Type B pancreatic cell (in vitro differentiated cells): ENCODE measurements around the gene HAUS1. TPM values are rescaled to one million over a fixed set of nuclear protein-coding genes. Genes with fewer than 3 reads are reported as not detected.

Experiments
- DNase-seq: peaks from one replicate; pipeline ENCODE4 v3.0.0; 2021; ENCODE audit warnings: mixed read lengths; ENCODE audit not compliant: unreplicated experiment; ENCODE audit errors: extremely low spot score
- H3K27ac Mint-ChIP-seq: 2 replicates; pipeline ENCODE4 v1.8.0; 2021; ENCODE audit warnings: mild to moderate bottlenecking, mixed read lengths
- H3K27me3 Mint-ChIP-seq: 2 replicates; pipeline ENCODE4 v1.8.0; 2021; ENCODE audit warnings: mixed read lengths
- H3K36me3 Mint-ChIP-seq: 2 replicates; pipeline ENCODE4 v1.8.0; 2021; ENCODE audit warnings: mixed read lengths
- H3K4me1 Mint-ChIP-seq: one replicate; pipeline ENCODE4 v1.8.0; 2021; ENCODE audit warnings: mixed read lengths; ENCODE audit not compliant: unreplicated experiment
- H3K4me3 Mint-ChIP-seq: 2 replicates; pipeline ENCODE4 v1.8.0; 2021; ENCODE audit warnings: mild to moderate bottlenecking, mixed read lengths
- H3K9me3 Mint-ChIP-seq: 2 replicates; pipeline ENCODE4 v1.8.0; 2021; ENCODE audit warnings: mixed read lengths
- total RNA-seq: library from RNA; stranded (reverse); gene quantifications from 2 replicates; pipeline ENCODE4 v1.2.1, GENCODE V29; 2021; ENCODE audit warnings: low replicate concordance
- TF ChIP-seq, protein P1 (sequence below): fragments of 200-600 bp; sonication (generic); conservative IDR thresholded peaks from 2 replicates; pipeline ENCODE4 v1.5.0; 2021; ENCODE audit warnings: antibody characterized with exemption, mild to moderate bottlenecking

Gene HAUS1
- total RNA-seq, 1 donor from 2014 or later, result 55.1 TPM

- H3K27ac Mint-ChIP-seq, result no peak overlapping the region
- no peaks in the 10 kb centered on the region for H3K4me1 Mint-ChIP-seq
- TF ChIP-seq, protein P1, sequence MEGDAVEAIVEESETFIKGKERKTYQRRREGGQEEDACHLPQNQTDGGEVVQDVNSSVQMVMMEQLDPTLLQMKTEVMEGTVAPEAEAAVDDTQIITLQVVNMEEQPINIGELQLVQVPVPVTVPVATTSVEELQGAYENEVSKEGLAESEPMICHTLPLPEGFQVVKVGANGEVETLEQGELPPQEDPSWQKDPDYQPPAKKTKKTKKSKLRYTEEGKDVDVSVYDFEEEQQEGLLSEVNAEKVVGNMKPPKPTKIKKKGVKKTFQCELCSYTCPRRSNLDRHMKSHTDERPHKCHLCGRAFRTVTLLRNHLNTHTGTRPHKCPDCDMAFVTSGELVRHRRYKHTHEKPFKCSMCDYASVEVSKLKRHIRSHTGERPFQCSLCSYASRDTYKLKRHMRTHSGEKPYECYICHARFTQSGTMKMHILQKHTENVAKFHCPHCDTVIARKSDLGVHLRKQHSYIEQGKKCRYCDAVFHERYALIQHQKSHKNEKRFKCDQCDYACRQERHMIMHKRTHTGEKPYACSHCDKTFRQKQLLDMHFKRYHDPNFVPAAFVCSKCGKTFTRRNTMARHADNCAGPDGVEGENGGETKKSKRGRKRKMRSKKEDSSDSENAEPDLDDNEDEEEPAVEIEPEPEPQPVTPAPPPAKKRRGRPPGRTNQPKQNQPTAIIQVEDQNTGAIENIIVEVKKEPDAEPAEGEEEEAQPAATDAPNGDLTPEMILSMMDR, result no peak
- no peaks in the 10 kb centered on the region for H3K9me3 Mint-ChIP-seq
- DNase-seq, result no peak
- H3K36me3 Mint-ChIP-seq, result peaks cover 4% of the 10 kb centered on the region
- no peaks in the 10 kb centered on the region for H3K27me3 Mint-ChIP-seq
- H3K4me3 Mint-ChIP-seq, result no peak overlapping the region
These were observed 30.9 kb downstream of the HAUS1 start for GRCh38 chr18:46134920-46135675.

DNA sequence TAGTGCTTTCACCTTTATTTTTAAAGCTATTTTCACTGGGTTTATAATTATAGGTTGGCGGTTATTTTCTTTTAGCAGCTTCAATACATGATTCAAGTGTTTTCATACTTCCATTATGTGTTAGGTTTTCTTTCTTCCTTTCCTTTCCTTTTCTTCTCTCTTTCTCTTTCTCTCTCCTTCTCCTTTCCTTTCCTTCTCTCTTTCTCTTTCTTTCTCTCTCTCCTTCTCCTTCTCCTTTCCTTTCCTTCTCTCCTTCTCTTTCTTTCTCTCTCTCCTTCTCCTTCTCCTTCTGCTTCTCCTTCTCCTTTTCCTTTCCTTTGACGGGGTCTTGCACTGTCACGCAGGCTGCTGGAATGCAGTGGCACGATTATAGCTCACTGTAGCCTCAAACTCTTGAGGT, 36.0 kb downstream of the HAUS1 start:
- H3K27me3 Mint-ChIP-seq, result no peaks in the 10 kb centered on the region
- DNase-seq, result no peak
- no peak overlapping the region for H3K4me3 Mint-ChIP-seq
- no peak overlapping the region for H3K27ac Mint-ChIP-seq
- peaks cover 3% of the 10 kb centered on the region for H3K36me3 Mint-ChIP-seq
- TF ChIP-seq, protein P1, result no peak
- H3K9me3 Mint-ChIP-seq, result no peaks in the 10 kb centered on the region
- no peaks in the 10 kb centered on the region for H3K4me1 Mint-ChIP-seq

DNA sequence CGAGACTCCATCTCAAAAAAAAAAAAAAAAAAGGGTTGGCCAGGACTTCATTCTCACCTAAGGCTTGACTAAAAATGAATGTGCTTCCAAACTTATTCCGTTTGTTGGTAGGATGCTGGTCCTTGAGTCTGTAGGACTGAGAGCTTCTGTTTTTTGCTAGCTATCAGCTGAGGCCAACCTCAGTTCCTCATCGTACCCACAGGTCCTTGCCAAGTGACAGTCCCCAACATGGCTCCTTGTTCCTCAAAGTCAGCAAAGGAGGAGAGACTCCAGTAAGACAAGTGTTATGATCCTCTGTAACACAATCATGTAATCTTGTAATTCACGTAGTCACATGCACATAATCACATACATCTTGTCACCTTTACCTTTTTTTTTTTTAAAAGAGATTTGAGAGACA, 37.0 kb downstream of the HAUS1 start:
- Mint-ChIP-seq H3K9me3 (no peaks in the 10 kb centered on the region), H3K27ac (no peak overlapping the region), H3K4me1 (no peaks in the 10 kb centered on the region), H3K27me3 (no peaks in the 10 kb centered on the region), H3K4me3 (no peak overlapping the region), H3K36me3 (peaks cover 3% of the 10 kb centered on the region)
- TF ChIP-seq, protein P1, result no peak
- DNase-seq, result no peak

DNA sequence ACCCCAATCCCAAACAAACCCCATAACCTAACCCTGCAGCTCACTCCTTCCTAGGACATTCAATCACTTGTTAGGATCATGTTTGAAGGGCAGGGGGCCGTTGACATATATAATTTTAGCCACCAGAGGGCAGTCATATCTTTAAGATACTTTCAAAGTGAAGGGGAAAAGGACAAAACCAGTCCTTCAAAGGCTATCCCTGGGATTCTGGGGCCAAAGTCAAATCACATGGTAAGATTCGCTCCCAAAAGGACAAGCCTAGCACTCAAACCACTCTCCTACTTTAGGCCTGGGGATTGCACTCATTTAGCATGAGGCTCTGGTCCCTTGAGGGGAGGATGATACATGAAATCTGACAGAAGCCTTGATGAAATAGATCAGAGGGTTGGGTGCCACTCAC, 44.6 kb downstream of the HAUS1 start:
- H3K27me3 Mint-ChIP-seq, result no peaks in the 10 kb centered on the region
- H3K4me1 Mint-ChIP-seq, result peaks cover 17% of the 10 kb centered on the region
- TF ChIP-seq, protein P1, result peak; percentile 85
- DNase-seq, result no peak
- no peak overlapping the region for H3K27ac Mint-ChIP-seq
- H3K4me3 Mint-ChIP-seq, result no peak overlapping the region
- no peaks in the 10 kb centered on the region for H3K9me3 Mint-ChIP-seq
- no peaks in the 10 kb centered on the region for H3K36me3 Mint-ChIP-seq

DNA sequence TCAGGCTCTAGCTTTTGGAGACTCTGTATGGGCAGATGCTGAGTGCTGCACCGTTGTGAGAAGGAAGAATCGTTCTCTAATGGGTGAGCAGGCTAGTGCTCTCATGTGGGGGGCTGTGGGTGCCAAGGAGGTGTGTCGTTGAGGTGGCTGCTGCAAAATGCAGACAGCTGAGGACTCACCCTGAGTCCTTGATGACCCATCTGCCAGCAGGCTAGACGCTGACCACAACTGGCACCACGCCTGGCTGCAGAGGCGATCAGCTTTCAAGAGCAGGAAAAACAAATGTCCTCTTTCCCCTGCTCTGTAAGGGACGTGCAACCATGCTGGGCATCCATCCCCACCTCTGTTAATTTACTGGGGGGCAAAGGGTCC, 48.2 kb downstream of the HAUS1 start:
- H3K27ac Mint-ChIP-seq, result no peak overlapping the region
- no peak overlapping the region for H3K4me3 Mint-ChIP-seq
- H3K27me3 Mint-ChIP-seq, result no peaks in the 10 kb centered on the region
- DNase-seq, result no peak
- peaks cover 21% of the 10 kb centered on the region for H3K4me1 Mint-ChIP-seq
- no peaks in the 10 kb centered on the region for H3K36me3 Mint-ChIP-seq
- TF ChIP-seq, protein P1, result no peak
- peaks cover 6% of the 10 kb centered on the region for H3K9me3 Mint-ChIP-seq
